Spinal cord (tissue), 10 donors: ENCODE measurements around the gene AFF4. TPM values are rescaled to one million over a fixed set of nuclear protein-coding genes. Genes with fewer than 3 reads are reported as not detected.

Experiments
- DNase-seq, 6 donors: peaks; one replicate each; pipeline versions ENCODE4 v3.0.0 to v3.0.0-alpha.2; 2013 to 2015; ENCODE audit warnings: low spot score in 6 of 6, low read depth in 4 of 6
- H3K27ac ChIP-seq: one replicate; pipeline ENCODE4 v1.5.1; 2013; ENCODE audit warnings: low read depth, low read length, control low read depth
- H3K27me3 ChIP-seq: one replicate; pipeline ENCODE4 v1.6.1; 2013; ENCODE audit warnings: low read length; ENCODE audit not compliant: control insufficient read depth, insufficient read depth
- H3K36me3 ChIP-seq: one replicate; pipeline ENCODE4 v1.6.1; 2013; ENCODE audit warnings: low read length; ENCODE audit not compliant: control insufficient read depth, insufficient read depth
- H3K4me1 ChIP-seq: one replicate; pipeline ENCODE4 v1.6.1; 2013; ENCODE audit warnings: low read length; ENCODE audit not compliant: control insufficient read depth, insufficient read depth
- H3K4me3 ChIP-seq: one replicate; pipeline ENCODE4 v1.5.1; 2013; ENCODE audit warnings: low read depth, low read length, control low read depth
- H3K9me3 ChIP-seq: one replicate; pipeline ENCODE4 v1.6.1; 2013; ENCODE audit warnings: low read length; ENCODE audit not compliant: control insufficient read depth, insufficient read depth
- WGBS: methylation state at CpG from one replicate; pipeline ENCODE4 v1.1.5; 2013; ENCODE audit warnings: missing lambda C conversion rate; ENCODE audit not compliant: insufficient coverage; 5-methylcytosine and 5-hydroxymethylcytosine counted together
- polyA plus RNA-seq, 2 donors: library from polyadenylated mRNA; unstranded; fragments of 120-200 nt; gene quantifications; one replicate each; pipeline ENCODE4 v1.2.1, GENCODE V29; 2013; ENCODE audit not compliant: insufficient read length in 2 of 2
- total RNA-seq, 2 donors: library from RNA; depleted of rRNA in 1 of 2; stranded (reverse); fragments of 120-200 nt in 1 of 2; fragments of >200 nt in 1 of 2; gene quantifications; one replicate each; pipeline versions ENCODE4 v1.2.3 to v1.2.4, GENCODE V29; 2013 to 2014
- donor health status: healthy.

AFF4 gene
- total and polyA plus RNA-seq, 4 donors, result 37.0 to 74.7 (median 57.2) TPM

DNA sequence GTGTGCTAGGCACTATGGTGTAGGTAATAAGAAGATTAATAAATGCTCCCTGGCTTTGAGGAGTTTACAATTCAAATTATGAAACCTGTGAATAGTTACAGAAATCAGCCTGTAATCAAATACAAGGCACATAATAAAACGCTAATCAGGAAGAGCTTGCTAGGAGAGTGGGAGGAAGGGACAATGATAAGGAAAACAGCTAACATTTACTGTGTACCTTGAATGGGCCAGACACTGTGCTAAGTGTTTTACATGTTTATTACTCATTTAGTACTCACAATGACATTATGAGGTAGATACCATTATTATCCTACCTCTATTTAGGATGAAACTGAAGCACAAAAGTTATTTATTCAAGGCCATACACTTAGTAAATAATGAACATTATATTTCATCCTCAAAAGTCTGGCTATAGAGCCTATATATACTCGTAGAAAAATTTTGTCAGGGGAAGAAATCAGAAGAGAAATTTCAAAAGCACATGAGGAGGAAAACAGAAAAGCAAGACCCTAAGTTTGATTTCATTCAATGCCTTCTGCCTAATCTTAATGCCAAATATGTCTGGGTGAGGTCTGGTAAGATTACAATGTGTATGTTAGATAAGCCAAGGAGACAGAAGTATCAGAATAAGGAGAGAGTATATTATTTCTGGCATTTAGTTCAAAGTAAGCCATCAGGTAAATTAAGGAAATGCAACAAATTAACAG lies 35.9 kb downstream of the AFF4 start:
- Histone ChIP-seq H3K27me3 (no peaks in the 10 kb centered on the region), H3K36me3 (peaks cover 39% of the 10 kb centered on the region), H3K27ac (no peak overlapping the region), H3K4me3 (no peak overlapping the region), H3K4me1 (no peaks in the 10 kb centered on the region), H3K9me3 (no peaks in the 10 kb centered on the region)
- DNase-seq, result no peak
- WGBS, result no CpG with 5 or more reads among the region's 2 CpGs

DNA sequence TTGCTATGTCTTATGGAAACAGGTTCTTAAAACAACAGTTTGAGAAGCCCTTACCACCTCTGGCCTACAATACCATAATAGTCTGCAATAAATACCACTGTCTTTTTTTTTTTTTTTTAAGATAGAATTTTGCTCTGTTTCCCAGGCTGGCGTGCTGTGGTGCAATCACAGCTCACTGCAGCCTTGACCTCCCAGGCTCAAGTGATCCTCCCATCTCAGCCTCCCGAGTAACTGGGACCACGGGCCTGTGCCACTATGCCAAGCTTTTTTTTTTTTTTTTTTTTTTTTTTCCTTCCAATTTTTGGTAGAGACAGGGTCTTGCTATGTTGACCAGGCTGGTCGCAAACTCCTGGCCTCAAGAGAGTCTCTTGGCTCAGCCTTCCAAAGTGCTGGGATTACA lies 37.0 kb downstream of the AFF4 start:
- no peaks in the 10 kb centered on the region for H3K4me1 ChIP-seq
- WGBS, result 100% methylated on average over 2 of the region's 4 CpGs

DNA sequence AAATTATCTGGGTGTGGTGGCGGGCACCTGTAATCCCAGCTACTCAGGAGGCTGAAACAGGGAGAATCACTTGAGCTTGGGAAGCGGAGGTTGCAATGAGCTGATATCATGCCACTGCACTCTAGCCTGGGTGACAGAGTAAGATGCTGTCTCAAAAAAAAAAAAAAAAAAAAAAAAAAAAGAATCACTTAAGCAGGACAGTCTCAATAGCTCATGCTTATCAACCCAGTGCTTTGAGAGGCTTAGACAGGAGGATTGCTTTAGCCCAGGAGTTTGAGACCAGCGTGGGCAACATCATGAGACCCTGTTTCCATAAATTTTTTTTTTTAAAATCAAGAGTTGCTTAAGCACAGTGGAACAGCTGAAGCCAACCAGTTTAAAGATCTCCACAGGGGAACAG lies 47.3 kb downstream of the AFF4 start:
- DNase-seq, result no peak
- no peaks in the 10 kb centered on the region for H3K27me3 ChIP-seq
- no peaks in the 10 kb centered on the region for H3K9me3 ChIP-seq
- H3K36me3 ChIP-seq, result peaks cover 34% of the 10 kb centered on the region
- H3K4me3 ChIP-seq, result no peak overlapping the region
- no peaks in the 10 kb centered on the region for H3K4me1 ChIP-seq
- no peak overlapping the region for H3K27ac ChIP-seq
- WGBS, result 100% methylated on average over 2 of the region's 3 CpGs

More for the DNA sequence above, 37.0 kb downstream of the AFF4 start:
- Histone ChIP-seq H3K27ac (no peak overlapping the region), H3K4me3 (no peak overlapping the region), H3K9me3 (no peaks in the 10 kb centered on the region), H3K36me3 (peaks cover 46% of the 10 kb centered on the region), H3K27me3 (no peaks in the 10 kb centered on the region)
- DNase-seq, result no peak

DNA sequence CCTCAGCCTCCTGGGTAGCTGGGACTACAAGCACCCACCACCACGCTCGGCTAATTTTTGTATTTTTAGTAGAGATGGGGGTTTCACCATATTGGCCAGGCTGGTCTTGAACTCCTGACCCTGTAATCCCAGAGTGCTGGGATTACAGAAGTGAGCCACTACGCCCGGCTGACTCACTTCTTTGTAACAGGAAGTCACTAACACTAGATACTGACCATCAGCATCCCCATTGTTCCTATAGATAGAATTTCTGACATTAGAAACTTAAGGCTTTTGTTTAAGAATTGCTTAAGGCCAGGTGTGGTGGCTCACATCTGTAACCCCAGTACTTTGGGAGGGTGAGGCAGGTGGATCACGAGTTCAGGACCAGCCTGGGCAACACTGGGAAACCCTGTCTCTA lies 47.8 kb downstream of the AFF4 start:
- Histone ChIP-seq H3K27me3 (no peaks in the 10 kb centered on the region), H3K4me3 (no peak overlapping the region), H3K36me3 (peaks cover 30% of the 10 kb centered on the region), H3K27ac (no peak overlapping the region), H3K4me1 (no peaks in the 10 kb centered on the region), H3K9me3 (no peaks in the 10 kb centered on the region)
- no CpG with 5 or more reads among the region's 5 CpGs for whole genome bisulfite sequencing
- DNase-seq, result no peak

DNA sequence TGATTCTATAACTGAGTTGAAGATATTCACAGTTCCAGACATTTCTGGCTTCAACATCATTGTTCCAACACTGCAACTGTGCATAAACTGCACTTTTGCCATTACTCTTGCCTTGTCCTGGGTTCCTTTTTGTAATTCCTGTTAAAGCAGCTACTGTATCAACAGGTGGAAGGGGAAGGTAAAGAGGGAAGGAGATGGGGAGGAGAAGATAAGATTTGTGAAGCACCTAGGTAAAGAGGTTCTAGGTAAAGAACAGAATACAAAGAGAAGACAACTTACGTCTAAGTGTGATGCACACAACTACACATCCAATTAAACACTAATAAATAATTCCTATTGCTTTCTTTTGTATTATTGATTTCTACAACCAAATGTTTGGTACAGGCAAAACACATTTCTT lies 53.7 kb downstream of the AFF4 start:
- Histone ChIP-seq H3K9me3 (no peaks in the 10 kb centered on the region), H3K27me3 (no peaks in the 10 kb centered on the region), H3K27ac (no peak overlapping the region), H3K4me3 (no peak overlapping the region), H3K36me3 (peaks cover 15% of the 10 kb centered on the region), H3K4me1 (no peaks in the 10 kb centered on the region)
- DNase-seq, result no peak
- no CpG with 5 or more reads among the region's 1 CpG for WGBS

DNA sequence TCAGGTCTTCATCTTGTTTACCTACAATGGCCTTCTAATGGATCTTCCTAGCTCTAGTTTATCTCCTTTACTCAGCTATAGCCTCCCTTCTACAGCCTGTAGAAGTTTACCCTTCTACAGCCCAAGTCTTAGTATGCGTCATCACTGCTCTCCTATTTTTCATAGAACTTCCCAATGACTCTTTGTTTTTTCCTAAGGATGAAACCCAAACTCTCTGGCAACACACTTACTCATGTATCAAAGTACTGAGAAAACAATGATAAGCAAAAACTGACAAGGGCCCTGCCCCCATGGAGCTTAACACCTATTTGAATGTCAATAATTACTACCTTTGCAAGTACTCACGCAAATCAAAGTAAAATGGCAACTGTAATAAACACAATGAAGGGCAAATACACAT lies 56.3 kb downstream of the AFF4 start:
- H3K9me3 ChIP-seq, result no peaks in the 10 kb centered on the region
- no peaks in the 10 kb centered on the region for H3K27me3 ChIP-seq
- no peaks in the 10 kb centered on the region for H3K4me1 ChIP-seq
- peaks cover 6% of the 10 kb centered on the region for H3K36me3 ChIP-seq
- H3K4me3 ChIP-seq, result no peak overlapping the region
- no peak overlapping the region for H3K27ac ChIP-seq
- DNase-seq, result no peak
- WGBS, result 100% methylated on average over 1 of the region's 2 CpGs

DNA sequence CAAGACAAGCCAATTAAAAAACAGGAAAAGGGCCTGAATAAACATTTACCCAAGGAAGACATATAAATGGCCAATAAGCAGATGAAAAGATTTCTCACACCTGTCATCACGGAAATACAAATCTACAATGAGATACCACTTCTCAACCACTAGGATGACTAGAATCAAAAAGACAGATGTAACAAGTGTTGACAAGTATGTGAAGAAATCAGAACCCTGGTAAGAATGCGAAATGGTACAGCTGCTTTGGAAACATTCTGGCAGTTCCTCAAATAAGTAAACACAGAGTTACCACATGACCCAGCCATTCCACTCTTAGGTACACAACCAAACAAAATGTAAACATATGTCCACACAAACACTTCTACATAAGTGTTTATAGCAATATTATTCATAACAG lies 57.5 kb downstream of the AFF4 start:
- H3K27ac ChIP-seq, result no peak overlapping the region
- no peaks in the 10 kb centered on the region for H3K27me3 ChIP-seq
- WGBS, result no CpG with 5 or more reads among the region's 2 CpGs
- no peaks in the 10 kb centered on the region for H3K9me3 ChIP-seq
- no peak for DNase-seq
- no peak overlapping the region for H3K4me3 ChIP-seq
- H3K4me1 ChIP-seq, result no peaks in the 10 kb centered on the region
- H3K36me3 ChIP-seq, result peaks cover 3% of the 10 kb centered on the region

DNA sequence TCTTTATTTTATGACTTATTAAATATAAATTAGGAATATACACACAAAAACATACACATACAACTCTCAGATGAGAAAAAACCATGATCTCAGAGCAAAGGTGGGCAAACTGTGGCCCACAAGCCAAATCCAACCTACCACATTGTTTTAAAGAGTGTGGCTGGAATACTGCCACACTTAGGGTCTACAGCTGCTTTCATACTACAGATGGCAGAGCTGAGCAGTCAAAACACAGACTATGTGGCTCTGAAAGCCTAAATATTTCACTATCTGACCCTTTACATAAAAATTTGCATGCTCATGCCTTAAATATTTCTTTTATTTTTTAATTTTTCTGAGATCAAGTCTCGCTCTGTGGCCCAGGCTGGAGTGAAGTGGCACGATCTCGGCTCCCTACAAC lies 61.7 kb downstream of the AFF4 start:
- Histone ChIP-seq H3K36me3 (peaks cover 11% of the 10 kb centered on the region), H3K27me3 (no peaks in the 10 kb centered on the region), H3K4me3 (no peak overlapping the region), H3K27ac (no peak overlapping the region), H3K4me1 (no peaks in the 10 kb centered on the region), H3K9me3 (no peaks in the 10 kb centered on the region)
- WGBS, result 100% methylated on average over 1 of the region's 3 CpGs
- peak in 1 of 6 donors; percentile 11 for DNase-seq

DNA sequence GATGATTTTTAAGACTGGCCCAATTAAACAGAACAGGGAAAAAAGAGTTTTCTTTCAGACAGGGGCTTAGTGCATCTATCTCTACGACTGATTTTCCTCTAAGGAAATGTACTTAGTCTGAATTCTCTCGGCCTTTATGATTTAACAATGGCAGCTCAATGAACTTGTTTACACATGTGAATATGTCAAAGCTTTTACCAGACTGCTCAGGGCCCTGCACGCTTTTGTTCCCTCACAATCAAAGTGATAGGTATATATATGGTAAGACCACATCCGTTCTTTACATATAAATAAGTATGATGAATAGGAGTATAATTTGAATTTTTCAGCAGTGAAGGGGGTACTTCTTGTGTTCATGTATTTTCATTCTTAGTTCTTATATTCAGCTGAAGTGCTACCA lies 62.4 kb downstream of the AFF4 start:
- no peak overlapping the region for H3K27ac ChIP-seq
- WGBS, result no CpG with 5 or more reads among the region's 4 CpGs

DNA sequence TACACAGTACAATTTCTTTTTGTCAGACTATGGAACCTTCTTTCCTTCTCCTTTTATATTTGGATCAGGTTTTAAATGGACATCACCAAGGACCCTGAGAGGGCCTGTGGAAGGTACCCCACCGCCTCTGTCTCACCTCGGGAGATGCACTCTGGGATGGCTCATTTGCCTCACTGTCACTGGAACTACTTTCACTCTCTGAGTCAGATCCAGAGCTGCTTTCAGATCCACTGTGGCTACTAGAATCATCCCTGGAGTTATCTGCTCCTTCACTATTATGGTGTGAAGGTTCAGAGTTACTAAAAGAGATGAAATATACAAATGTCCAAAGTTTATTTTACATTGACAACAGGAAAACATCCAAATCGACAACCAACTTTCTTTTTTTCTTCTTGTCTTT lies 65.3 kb downstream of the AFF4 start:
- DNase-seq, result no peak
- WGBS, result 95% methylated on average over 3 of the region's 3 CpGs
- Histone ChIP-seq H3K4me1 (no peaks in the 10 kb centered on the region), H3K9me3 (no peaks in the 10 kb centered on the region), H3K27ac (no peak overlapping the region), H3K4me3 (no peak overlapping the region), H3K27me3 (no peaks in the 10 kb centered on the region), H3K36me3 (peaks cover 21% of the 10 kb centered on the region)

More for the DNA sequence above, 62.4 kb downstream of the AFF4 start:
- no peak overlapping the region for H3K4me3 ChIP-seq
- no peak for DNase-seq
- H3K36me3 ChIP-seq, result peaks cover 17% of the 10 kb centered on the region
- no peaks in the 10 kb centered on the region for H3K27me3 ChIP-seq
- no peaks in the 10 kb centered on the region for H3K9me3 ChIP-seq
- H3K4me1 ChIP-seq, result no peaks in the 10 kb centered on the region
